ENCODE measurements around the gene GNAQ.
"Not testable (repeated sequence)": the region's sequence is repeated elsewhere in the genome, so short reads cannot be mapped to it uniquely, and the experiment has no call there.

The GNAQ gene

DNA sequence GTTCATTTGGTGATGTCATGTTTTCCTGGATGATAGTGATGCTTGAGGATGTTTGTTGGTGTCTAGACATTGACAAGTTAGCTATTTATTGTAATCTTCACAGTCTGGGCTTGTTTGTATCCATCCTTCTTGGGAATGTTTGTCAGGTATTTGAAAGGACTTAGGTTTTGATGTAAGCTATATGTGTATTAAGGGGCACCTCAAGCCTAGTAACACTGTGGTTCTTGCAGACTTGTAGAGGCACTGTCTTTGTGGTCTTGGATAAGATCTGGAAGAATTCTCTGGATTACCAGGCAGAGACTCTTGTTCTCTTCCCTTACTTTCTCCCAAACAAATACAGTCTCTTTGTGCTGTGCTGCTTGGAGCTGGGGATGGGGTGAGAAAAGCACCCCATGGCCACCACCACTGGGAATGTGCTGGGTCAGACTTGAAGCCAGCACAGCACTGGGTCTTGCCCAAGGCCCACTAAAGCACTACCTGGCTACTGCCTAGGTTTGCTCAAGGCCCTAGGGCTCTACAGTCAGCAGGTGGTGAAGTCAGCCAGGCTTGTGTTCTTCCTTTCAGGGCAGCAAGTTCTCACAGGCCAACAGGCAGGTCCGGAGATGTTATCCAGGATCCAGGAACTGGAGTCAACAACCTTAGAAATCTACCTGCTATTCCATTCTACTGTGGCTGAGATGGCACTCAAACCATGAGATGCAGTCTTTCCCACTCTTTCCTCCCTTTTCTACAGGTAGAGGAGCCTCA is 334.2 kb downstream of the GNAQ start:
- DNase-seq (ENCODE audit: low read depth), result no peak
- no peak overlapping the region for H3K4me3 ChIP-seq (ENCODE audit: low read depth, low read length)

DNA sequence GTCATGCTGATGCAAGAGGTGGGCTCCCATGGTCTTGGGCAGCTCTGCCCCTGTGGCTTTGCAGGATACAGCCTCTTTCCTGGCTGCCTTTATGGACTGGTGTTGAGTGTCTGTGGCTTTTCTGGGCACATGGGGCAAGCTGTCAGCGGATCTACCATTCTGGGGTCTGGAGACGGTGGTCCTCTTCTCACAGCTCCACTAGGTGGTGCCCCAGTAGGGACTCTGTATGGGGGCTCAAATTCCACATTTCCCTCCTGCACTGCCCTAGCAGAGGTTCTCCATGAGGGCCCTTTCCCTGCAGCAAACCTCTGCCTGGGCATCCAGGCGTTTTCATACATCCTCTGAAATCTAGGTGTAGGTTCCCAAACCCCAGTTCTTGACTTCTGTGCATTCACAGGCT is 340.9 kb downstream of the GNAQ start:
- H3K4me3 ChIP-seq (ENCODE audit: low read depth, low read length); DNase-seq (ENCODE audit: low read depth): not testable (repeated sequence)

DNA sequence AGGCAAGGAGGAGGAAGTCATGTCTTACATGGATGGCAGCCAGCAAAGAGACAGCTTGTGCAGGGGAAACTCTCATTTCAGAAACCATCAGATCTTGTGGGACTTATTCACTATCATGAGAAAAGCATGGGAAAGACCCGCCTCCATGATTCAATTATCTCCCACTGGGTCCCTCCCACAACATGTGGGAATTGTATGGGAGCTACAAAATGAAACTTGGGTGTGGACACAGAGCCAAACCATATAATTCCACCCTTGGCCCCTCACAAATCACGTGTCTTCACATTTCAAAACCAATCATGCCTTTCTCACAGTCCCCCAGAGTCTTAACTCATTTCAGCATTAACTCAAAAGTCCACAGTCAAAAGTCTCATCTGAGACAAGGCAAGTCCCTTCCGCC is 341.5 kb downstream of the GNAQ start:
- DNase-seq (ENCODE audit: low read depth), result peak; percentile 27
- not testable (repeated sequence) for H3K4me3 ChIP-seq (ENCODE audit: low read depth, low read length)

DNA sequence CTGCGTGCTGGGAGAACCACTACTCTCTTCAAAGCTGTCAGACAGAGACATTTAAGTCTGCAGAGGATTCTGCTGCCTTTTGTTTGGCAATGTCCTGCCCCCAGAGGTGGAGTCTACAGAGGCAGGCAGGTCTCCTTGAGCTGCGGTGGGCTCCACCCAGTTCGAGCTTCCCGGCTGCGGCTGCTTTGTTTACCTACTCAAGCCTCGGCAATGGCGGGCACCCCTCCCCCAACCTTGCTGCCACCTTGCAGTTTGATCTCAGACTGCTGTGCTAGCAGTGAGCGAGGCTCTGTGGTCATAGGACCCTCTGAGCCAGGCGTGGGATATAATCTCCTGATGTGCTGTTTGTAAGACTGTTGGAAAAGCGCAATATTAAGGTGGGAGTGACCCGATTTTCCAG is 343.9 kb downstream of the GNAQ start:
- not testable (repeated sequence) for DNase-seq (ENCODE audit: low read depth); H3K4me3 ChIP-seq (ENCODE audit: low read depth, low read length)

GRCh38 chr9:77680581-77680980 is 351.0 kb downstream of the GNAQ start:
- no peak for DNase-seq (ENCODE audit: low read depth)

GRCh38 chr9:77679661-77680368 is 351.8 kb downstream of the GNAQ start:
- H3K4me3 ChIP-seq (ENCODE audit: low read depth, low read length), result no peak overlapping the region
- no peak for DNase-seq (ENCODE audit: low read depth)

More at GRCh38 chr9:77680581-77680980, 351.0 kb downstream of the GNAQ start:
- no peak overlapping the region for H3K4me3 ChIP-seq (ENCODE audit: low read depth, low read length)

- no peak overlapping the region for H3K4me3 ChIP-seq (ENCODE audit: low read depth, low read length)
- DNase-seq (ENCODE audit: low read depth), result no peak
Measured at GRCh38 chr9:77679088-77679487, 352.5 kb downstream of the GNAQ start.

- H3K4me3 ChIP-seq (ENCODE audit: low read depth, low read length), result no peak overlapping the region
- no peak for DNase-seq (ENCODE audit: low read depth)
Measured at GRCh38 chr9:77677957-77678535, 353.6 kb downstream of the GNAQ start.

DNA sequence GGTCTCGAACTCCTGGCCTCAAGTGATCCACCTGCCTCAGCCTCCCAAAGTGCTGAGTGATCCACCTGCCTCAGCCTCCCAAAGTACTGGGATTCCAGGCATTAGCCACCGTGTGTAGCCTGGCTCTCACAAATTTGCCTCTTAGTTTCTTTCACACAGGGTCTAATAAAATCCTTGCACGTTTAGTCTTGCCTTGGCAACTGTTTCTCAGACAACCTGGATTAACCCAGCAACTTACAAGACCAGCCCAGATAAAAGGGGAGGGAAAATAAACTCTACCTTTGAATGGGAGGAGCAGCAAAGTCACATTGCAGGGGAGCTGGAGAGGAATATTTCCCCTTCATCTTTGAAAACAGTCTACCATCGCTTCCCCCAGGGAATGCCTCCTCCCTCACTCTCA is 354.2 kb downstream of the GNAQ start:
- H3K4me3 ChIP-seq (ENCODE audit: low read depth, low read length), result no peak overlapping the region
- no peak for DNase-seq (ENCODE audit: low read depth)

DNA sequence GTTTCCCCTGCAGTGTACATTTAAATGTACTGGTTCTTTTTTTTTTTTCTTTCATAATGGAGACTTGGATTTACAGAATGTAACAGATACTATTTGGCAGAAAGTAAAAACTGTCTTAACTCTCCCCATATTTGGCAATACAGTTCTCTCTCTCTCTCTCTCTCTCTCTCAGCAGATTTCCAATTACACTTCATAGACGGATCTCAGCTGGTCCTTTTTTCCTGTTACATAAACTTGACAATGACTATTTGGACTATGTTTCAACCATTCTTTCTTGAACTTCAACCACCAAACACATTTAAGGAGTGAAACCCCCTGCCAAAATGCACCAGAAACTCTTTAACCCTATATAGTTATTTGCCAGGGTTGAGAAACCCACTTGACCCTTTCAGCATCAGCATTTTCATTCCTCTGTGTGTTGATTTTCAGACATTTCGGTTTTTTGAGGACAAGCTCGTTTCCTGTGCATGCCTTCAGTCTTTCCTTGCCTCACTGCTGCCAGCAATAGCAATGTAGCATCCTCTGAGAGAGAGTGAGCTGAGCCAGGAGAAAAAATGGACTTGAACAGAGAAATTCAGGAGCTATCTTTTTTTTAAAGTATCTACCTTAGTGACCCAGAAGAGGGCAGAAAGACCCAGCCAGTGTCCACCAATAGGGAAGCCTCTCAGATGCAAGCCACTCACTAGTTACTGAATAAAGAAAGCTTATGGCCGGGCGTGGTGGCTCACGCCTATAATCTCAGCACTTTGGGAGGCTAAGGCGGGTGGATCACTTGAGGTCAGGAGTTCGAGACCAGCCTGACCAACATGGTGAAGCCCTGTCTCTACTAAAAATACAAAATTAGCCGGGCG is 357.4 kb downstream of the GNAQ start:
- DNase-seq (ENCODE audit: low read depth), result no peak
- no peak overlapping the region for H3K4me3 ChIP-seq (ENCODE audit: low read depth, low read length)

GRCh38 chr9:77672183-77672582 is 359.4 kb downstream of the GNAQ start:
- no peak for DNase-seq (ENCODE audit: low read depth)
- H3K4me3 ChIP-seq (ENCODE audit: low read depth, low read length), result no peak overlapping the region

DNA sequence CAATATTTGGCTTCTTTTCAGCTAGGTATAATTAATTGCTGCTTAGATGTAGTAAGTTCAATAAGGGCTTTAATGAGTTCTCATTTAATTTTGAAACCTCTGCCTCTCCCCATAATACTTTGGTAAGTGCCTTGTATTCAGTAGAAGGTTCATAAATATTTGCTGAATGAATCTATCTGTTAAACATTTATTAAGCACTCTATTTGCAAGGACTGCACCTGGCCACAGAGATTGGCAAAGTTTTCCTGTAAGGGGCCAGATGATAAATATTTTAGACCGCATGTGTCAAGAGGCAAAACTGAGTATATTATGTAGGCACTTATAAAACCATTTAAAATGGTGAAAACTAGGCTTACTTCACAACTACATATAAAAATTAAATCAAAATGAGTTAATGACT is 364.5 kb downstream of the GNAQ start:
- DNase-seq (ENCODE audit: low read depth), result no peak
- H3K4me3 ChIP-seq (ENCODE audit: low read depth, low read length), result no peak overlapping the region

Data from skeletal muscle cell (primary cell).